Amygdala (tissue), 56 donors: ENCODE results near the gene IQCC.
"Not testable (repeated sequence)": the region's sequence is repeated elsewhere in the genome, so short reads cannot be mapped to it uniquely, and the experiment has no call there.

ENCODE experiments used
- DNase-seq, 56 donors: peaks; one replicate each; lab custom pipeline; 2025; lab: John Stamatoyannopoulos, UW

The IQCC gene

GRCh38 chr1:32205401-32206370, at the start of gene IQCC:
TSS of gene IQCC (plus strand) at chr1:32205671. CDS start at chr1:32205682, 11 bp downstream.
- peak; percentile 29 to 90 (median 74) for DNase-seq

GRCh38 chr1:32159189-32159588, 46.3 kb upstream of the IQCC start:
- DNase-seq, result no peak

- DNase-seq, result no peak
Measured at GRCh38 chr1:32163405-32163804, 42.1 kb upstream of the IQCC start.

GRCh38 chr1:32165633-32166032, 39.8 kb upstream of the IQCC start:
- DNase-seq, result not testable (repeated sequence)

- no peak for DNase-seq
Measured at GRCh38 chr1:32170991-32171390, 34.5 kb upstream of the IQCC start.

GRCh38 chr1:32172621-32173245, 32.7 kb upstream of the IQCC start:
- no peak for DNase-seq

GRCh38 chr1:32178380-32179192, 26.9 kb upstream of the IQCC start:
- no peak for DNase-seq

- DNase-seq, result no peak
Measured at GRCh38 chr1:32179193-32179442, 26.4 kb upstream of the IQCC start.

GRCh38 chr1:32179443-32180185, 25.9 kb upstream of the IQCC start, which contains the start of gene TXLNA:
TSS of gene TXLNA (plus strand) at chr1:32179675. CDS start at chr1:32180346, 671 bp downstream.
- DNase-seq, result peak; percentile 62 to 98 (median 90)

GRCh38 chr1:32180186-32181060, 25.0 kb upstream of the IQCC start:
- peak in 26 of 56 donors; percentile 12 to 62 (median 42) for DNase-seq

- no peak for DNase-seq
Measured at GRCh38 chr1:32181065-32181464, 24.4 kb upstream of the IQCC start.

GRCh38 chr1:32181563-32181962, 23.9 kb upstream of the IQCC start:
- no peak for DNase-seq

GRCh38 chr1:32182060-32182459, 23.4 kb upstream of the IQCC start:
- no peak for DNase-seq

- no peak for DNase-seq
Measured at GRCh38 chr1:32184650-32185049, 20.8 kb upstream of the IQCC start.

- no peak for DNase-seq
Measured at GRCh38 chr1:32186077-32186476, 19.4 kb upstream of the IQCC start.

GRCh38 chr1:32186491-32186890, 19.0 kb upstream of the IQCC start:
- DNase-seq, result no peak

- DNase-seq, result no peak
Measured at GRCh38 chr1:32187850-32188249, 17.6 kb upstream of the IQCC start.

- DNase-seq, result no peak
Measured at GRCh38 chr1:32192220-32192948, 13.1 kb upstream of the IQCC start.

- DNase-seq, result no peak
Measured at GRCh38 chr1:32194984-32195383, 10.5 kb upstream of the IQCC start.
